Stimulated activated CD4-positive, alpha-beta T cell treated with anti-CD3 and anti-CD28 coated beads, TNF-alpha, amount 100 ng/mL, for 24 hours (primary cell): ENCODE results near the gene RHEX.

Experiments used
- DNase-seq, 3 experiments: peaks; one replicate each; pipeline ENCODE4 v3.0.0-alpha.2; 2020; ENCODE audit warnings: low read depth in 3 of 3

Gene RHEX

DNA sequence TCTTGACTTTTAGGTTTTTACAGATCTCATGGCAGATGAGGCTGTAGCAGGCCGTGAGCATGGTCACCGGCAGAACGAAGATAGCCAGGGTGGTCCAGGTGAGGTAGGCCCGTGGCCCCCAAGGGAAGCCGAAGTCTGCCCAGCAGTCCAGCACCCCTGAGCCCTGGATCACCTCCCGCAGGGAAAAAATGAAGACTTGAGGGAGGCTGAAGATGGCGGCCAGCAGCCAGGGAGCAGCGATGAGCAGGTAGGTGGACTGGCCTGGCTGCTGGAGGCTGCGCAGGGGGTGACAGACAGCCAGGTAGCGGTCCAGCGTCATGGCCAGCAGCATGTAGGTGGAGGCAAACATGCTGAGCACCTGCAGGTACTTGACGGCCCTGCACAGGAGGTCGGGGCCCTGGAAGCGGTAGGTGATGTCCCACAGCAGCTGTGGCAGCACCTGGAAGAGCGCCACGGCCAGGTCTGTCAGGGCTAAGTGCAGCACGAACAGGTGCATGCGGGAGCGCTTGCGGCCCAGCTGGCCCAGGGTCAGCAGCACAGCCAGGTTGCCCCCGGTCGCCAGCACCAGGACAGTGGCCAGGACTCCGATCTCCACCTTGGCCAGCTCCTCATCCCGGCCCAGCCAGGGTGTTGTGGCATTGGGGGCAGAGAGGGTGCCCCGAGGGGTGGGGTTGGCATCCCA lies 63.4 kb downstream of the RHEX start:
- no peak for DNase-seq

- DNase-seq = no peak
Measured at GRCh38 chr1:206116873-206117150, 63.8 kb downstream of the RHEX start.

DNA sequence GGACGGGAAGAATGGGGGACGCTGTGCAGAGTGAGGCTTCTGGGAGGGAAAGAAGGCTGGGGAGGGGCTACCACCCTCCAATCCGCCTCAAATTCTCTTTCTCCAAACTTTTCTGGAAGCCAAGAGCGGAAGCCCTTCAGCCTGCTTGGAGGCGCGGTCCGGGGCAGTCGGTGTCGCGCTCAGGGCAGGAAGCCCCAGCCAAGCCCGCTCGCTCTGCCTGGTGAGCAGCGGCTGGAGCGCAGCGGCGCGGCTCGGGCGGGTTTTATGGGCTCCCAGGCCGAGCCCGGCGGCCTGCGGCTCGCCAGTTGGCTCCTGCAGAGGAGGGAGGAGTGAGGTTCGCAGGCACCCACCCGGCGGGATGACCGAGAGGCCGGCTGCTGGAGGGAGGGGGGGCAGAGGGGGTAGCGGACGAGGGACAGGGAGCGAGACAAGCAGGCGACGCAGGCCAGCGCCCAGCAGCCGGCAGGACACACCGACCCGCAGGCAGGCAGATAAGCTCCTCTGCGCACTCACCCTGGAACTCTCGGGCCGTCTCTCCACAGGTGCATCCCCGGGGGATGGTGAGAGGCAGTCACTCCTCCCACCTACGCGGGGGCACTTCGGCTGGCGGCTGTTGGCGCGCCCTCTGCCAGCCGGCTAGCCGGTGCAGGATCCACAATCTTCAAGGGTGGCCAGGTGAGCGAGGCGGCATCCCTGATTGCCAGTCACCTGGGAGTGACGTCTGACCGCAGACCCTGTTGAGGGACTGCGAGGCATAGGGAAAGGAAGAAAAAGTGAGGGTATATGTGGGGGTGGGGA lies 64.4 kb downstream of the RHEX start, which contains the start of gene AVPR1B:
Gene AVPR1B, minus strand, starts transcription at position 238 of the 798 bp plus-strand sequence. CDS start 498 bp downstream, outside the sequence.
- DNase-seq = peak in 1 of 3 experiments; percentile 30

- no peak for DNase-seq
Measured at GRCh38 chr1:206120406-206120805, 67.4 kb downstream of the RHEX start.

GRCh38 chr1:206121269-206121668 lies 68.3 kb downstream of the RHEX start:
- no peak for DNase-seq

GRCh38 chr1:206122686-206123085 lies 69.7 kb downstream of the RHEX start:
- DNase-seq = no peak

- DNase-seq = no peak
Measured at GRCh38 chr1:206125346-206125745, 72.4 kb downstream of the RHEX start.

- DNase-seq = no peak
Measured at GRCh38 chr1:206127336-206127735, 74.4 kb downstream of the RHEX start.

DNA sequence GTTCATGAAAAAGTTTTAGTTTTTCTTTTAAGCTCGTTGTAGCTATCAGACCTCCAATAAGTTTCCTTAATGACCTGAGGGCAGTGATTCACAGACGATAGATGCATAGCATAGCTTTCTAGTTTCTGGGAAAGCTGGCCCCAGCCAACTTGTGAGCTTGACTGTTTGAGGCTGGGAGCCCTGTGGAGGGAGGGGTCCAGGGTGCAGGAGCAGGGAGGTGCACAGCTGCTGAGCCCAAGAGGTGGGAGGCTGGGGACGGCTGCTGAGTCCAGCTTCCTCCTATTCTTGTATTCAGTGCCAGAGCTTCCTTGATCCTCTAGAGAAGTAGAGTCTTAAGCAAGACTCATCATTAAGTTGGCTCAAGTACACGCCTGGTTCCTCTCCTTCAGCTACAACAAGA lies 75.2 kb downstream of the RHEX start:
- DNase-seq = no peak

DNA sequence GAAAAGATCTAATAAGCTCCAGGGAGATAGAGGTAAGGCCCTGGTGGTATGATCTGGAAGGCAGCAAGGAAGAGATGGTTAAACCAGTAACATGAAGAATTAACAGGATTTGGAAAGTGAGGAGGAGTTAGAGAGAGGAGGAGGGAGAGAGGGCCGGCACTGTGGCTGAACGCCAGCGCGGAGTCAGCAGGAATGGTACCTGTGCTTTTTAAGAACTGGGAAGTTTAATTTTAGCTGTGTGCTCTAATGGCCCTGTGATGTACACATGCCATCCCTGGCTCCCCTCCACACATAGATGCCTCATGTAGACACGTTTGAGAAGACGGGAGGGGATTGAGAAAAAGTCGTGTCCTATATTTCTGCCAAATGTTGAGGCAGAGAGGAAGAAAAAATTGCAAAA lies 78.1 kb downstream of the RHEX start:
- no peak for DNase-seq

- DNase-seq = no peak
Measured at GRCh38 chr1:206133751-206134415, 80.9 kb downstream of the RHEX start.

GRCh38 chr1:206135248-206135647 lies 82.3 kb downstream of the RHEX start:
- no peak for DNase-seq

- DNase-seq = no peak
Measured at GRCh38 chr1:206136241-206136640, 83.3 kb downstream of the RHEX start.

GRCh38 chr1:206142011-206142410 lies 89.0 kb downstream of the RHEX start:
- no peak for DNase-seq

DNA sequence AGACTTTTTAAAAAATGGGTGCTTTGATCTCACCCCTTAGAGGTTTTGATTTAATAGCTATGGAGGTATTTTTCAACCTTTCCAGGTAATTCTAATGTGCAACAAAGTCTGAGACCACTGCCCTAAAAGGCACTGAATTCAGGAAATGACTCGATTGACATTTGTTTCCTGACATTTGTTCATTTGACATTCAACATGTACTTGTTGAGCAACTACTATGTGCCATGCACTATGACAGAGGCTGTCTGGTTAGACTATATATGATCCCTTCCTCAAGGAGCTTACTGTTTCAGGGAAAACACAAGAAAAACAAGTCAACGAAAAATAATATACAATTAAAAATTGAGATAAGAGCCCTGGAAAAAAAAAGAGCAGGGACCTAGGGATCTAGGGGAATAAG lies 89.8 kb downstream of the RHEX start:
- DNase-seq = no peak

- no peak for DNase-seq
Measured at GRCh38 chr1:206143537-206144172, 90.7 kb downstream of the RHEX start.

DNA sequence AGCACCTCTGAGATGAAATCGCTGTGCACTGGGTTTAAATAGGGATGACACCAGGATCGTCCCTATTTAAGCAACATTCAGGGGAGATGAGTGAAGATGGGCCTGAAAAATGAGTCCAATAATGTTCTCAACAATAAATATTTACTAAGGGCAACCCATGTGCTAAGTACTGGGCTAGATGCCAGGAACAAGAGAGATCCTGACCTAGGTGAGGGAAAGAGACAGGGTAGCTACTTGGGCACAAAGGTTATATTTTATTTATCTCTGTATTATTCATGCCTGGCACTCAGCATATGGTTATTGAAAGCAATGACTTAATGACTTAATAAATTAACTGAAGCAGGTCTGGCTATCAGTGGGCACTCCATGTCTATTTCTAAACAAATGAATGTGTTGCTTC lies 91.6 kb downstream of the RHEX start:
- no peak for DNase-seq

DNA sequence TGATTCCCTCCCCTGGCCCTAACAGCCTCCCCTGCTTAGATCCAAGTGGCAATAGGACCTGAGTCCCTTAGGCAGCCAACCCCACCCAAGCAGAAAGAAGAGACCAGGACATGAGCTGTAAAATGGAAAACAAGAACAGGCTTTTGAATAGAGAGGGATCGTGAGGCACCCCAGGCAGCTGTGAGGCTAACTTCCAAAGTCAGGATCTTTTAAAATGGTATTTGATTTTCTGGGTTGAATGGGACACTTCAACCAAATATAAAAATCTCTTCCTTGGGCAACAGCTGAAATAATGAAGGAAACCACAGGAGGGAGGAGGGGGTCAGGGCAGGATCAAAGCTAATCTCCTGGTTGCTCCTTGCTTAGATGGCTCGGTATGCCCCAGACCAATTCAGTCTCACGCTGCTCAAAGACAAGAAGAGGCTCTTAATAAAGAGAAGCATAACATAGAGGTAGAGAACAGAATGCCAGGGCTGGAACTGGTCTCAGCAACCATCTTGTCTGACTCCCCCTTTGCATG lies 92.9 kb downstream of the RHEX start:
- no peak for DNase-seq
